HG03457 (cell line): ENCODE measurements around the gene ERN1.
"Not testable (repeated sequence)": the region's sequence is repeated elsewhere in the genome, so short reads cannot be mapped to it uniquely, and the experiment has no call there.

ENCODE experiments used
- ATAC-seq: cut with Tn5 transposase; IDR thresholded peaks from one replicate; pipeline ENCODE4 v1.9.1; 2021; ENCODE audit warnings: moderate number of reproducible peaks; ENCODE audit not compliant: unreplicated experiment

ERN1 gene

GRCh38 chr17:64007089-64007837, 122.7 kb downstream of the ERN1 start:
- not testable (repeated sequence) for ATAC-seq

DNA sequence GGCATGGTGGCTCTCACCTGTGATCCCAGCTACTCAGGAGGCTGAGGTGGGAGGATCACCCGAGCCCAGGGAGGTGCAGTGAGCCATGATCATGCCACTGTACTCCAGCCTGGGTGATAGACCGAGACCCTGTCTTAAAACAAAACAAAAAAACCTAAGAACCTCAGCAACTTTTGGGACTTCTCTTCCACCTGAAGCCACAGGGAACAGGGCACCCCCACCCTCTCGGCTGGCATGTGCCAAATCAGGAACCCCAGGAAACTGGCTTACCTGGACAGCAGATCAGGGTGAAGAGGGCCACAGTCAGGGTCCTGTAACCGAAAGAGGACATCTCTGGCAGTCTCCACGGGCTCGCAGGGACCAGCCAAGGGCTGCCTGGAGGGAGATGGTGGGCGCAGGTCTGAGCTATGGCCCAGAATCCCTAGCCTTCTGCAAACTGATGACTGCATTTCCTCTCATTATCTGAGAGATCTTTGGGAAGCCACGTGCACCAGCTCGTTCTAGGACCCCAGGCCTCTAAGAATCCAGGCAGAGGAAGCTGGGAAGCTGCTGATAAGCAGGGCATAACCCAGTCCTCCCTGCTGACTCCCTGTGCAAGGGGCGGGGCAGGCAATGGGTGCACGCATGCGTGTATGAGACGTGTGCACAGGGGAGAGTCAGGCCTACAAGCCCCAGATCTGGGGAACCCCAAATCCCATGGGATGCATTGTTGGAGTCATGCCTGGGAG, 123.4 kb downstream of the ERN1 start:
- ATAC-seq, result no peak

GRCh38 chr17:64005734-64006167, 124.2 kb downstream of the ERN1 start:
- ATAC-seq, result no peak

DNA sequence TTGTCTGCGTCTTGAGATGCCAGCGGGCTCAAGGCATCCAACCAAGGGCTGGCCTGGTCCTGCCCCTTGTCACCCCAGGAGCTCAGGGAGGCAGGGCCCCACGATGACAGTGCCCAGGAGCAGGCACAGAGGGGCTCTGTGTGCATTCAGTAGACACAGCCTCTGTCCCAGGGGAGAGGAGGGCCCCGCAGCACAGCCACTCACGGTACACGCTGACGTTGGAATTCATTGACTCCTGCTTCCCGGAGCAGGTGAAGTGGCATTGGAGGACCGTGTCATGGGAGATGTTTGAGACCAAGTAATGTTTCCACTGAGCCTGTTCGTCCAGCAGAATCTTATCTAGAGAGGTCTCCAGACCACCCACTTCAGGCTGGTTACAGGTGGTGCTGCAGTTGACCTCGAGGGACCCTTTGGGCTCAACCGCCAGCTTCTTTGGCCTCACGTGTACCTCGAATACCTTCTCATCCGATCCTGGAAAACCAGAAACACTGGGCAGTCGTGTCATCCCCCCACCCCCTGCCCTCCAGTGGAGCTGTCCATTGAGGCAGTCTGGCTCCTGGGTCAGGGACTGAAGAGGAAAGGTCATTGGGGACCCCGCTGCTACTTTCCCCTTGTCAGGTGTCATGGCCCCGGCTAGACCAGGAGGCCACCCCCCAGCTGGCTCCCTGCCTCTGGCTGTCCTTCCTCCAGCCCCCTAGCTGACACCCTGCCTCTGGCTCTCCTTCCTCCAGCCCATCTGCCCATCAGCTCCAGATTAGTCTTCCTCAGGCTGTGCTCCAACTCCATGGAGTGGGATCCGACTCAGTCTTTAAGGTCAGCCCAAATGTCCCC, 124.8 kb downstream of the ERN1 start:
- no peak for ATAC-seq

DNA sequence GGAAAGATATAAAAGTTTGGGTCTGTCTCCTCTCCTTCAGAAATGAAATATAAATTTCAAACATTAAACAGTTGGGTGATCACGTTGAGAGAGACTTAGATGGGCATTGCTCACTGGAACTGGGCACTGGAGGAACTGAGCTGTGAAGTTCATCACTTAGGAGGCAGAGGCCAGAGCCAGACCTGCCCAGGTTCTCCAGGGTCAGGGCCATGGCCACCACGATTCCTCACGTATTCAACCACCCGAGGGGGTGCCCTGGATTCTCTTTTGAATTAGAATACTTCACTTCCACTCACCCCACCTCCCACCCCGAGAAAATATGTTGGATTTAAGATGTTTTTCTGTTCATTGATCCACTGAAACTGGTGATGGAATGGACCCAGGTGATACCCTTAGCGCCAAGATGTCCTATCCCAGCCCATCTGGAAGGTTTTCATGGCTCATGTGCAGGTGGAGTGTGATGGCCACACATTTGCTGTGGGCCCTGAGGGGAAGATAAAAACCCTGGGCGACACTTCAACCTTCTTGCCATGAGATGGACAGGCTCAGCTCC, 125.7 kb downstream of the ERN1 start:
- no peak for ATAC-seq

GRCh38 chr17:64003526-64004121, 126.3 kb downstream of the ERN1 start:
- no peak for ATAC-seq

DNA sequence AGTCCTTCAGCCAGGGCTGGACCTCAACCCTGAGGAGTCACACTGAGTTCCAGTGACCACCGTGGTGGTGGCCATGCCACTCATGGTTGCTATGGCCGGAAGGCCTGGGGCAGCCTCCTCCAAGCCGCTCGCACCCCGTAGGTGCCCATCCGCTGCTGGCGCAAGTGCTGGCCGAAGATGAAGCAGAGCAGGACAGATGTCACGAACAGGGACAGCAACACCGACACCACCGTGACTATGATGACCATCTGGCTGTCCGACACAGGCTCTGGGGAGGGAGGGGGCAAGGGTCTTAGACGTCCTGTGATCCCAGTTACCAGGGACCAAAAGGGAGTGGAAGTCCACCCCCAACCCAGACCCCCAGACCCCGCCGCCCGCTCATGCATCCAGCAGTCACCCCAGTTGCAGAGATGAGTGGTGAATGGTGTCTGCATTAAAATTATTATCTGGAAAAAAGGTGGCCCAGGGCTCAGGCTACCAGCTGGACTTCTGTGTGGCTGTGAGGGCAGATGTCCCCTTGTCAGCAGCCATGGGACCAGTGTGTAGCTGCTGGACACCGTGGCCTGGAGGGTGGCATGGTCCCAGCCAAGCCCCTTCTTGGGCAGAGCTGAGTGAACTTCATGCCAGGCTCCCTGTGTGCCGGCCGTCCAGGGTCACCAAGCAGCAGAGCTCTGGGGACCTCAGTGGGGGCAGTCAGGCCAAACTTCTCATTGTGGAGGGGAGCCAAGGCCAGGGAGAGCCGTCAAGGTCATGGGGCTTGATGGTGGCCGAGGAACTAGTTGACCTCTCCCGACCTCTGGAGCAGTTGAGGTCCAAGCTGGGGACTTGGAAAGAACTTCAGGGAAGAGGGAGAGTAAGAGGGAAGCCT, 127.1 kb downstream of the ERN1 start:
- no peak for ATAC-seq

GRCh38 chr17:64001763-64002529, 128.0 kb downstream of the ERN1 start:
- ATAC-seq, result no peak

DNA sequence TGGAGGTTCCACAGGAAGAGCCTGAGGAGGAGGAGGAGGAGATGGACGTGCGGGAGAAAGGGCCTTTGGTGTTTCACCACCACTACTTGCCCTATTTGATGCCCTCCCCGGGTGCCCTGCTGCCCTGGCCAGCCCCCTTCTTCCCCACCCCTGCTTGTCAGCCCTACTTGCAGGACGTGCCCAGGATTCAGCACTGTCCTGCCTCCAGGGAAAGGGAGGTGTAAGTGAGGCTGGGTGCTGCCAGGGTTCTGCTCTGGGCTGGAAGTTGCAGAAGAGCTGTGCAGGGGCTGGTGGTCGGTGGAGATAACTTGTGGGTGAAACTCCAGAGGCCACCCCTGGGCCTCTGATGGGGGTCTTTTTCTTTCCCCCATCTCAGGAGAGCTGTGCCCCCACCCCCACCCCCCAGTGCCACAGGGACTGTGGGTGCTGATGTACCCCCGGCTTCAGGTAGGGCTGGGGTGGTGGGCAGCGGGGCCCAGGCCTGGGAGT, 128.8 kb downstream of the ERN1 start:
- ATAC-seq, result no peak

GRCh38 chr17:63999680-64000531, 130.0 kb downstream of the ERN1 start:
- no peak for ATAC-seq

- ATAC-seq, result no peak
Observed at GRCh38 chr17:63998721-63999679, 130.9 kb downstream of the ERN1 start.

- ATAC-seq, result no peak
Observed at GRCh38 chr17:63998050-63998720, 131.8 kb downstream of the ERN1 start, which contains the start of gene PRR29. PRR29 (plus strand) TSS chr17:63998351; CDS start chr17:63998365, 14 bp downstream.

- ATAC-seq, result no peak
Observed at GRCh38 chr17:63997341-63998048, 132.4 kb downstream of the ERN1 start.

GRCh38 chr17:63996430-63997182, 133.3 kb downstream of the ERN1 start:
- no peak for ATAC-seq

GRCh38 chr17:63995626-63996025, 134.3 kb downstream of the ERN1 start:
- no peak for ATAC-seq
